H1 (cell line): ENCODE results near the gene UBN1.

Experiments
- ATF3 ChIP-seq: IDR thresholded peaks from 2 replicates; pipeline ENCODE4 v1.6.1; 2011; ENCODE audit warnings: low read depth, mild to moderate bottlenecking, low read length; ENCODE audit not compliant: insufficient read depth
- CREB1 ChIP-seq: IDR thresholded peaks from 2 replicates; pipeline ENCODE4 v1.6.1; 2012; ENCODE audit warnings: inconsistent platforms
- CTCF ChIP-seq, 3 experiments: IDR thresholded peaks; 1 replicate in 2 of 3; 2 replicates in 1 of 3; pipeline versions ENCODE4 v1.5.1 to v1.6.1; 2011; ENCODE audit warnings: low read length in 3 of 3, mild to moderate bottlenecking in 3 of 3, inconsistent platforms in 2 of 3, low read depth in 1 of 3, moderate library complexity in 1 of 3; ENCODE audit not compliant: insufficient read depth in 1 of 3; ENCODE audit errors: control extremely low read depth in 1 of 3
- EP300 ChIP-seq, 2 experiments: IDR thresholded peaks; 1 replicate in 1 of 2; 2 replicates in 1 of 2; pipeline ENCODE4 v1.6.1; 2011 to 2012; ENCODE audit warnings: low read depth in 2 of 2, low read length in 2 of 2, mild to moderate bottlenecking in 2 of 2, borderline replicate concordance in 1 of 2, inconsistent platforms in 1 of 2, moderate library complexity in 1 of 2
- MAX ChIP-seq: IDR thresholded peaks from 2 replicates; pipeline ENCODE4 v1.6.1; 2012; ENCODE audit warnings: inconsistent platforms
- POLR2A ChIP-seq, 2 experiments: IDR thresholded peaks; 1 replicate in 1 of 2; 2 replicates in 1 of 2; pipeline ENCODE4 v1.6.1; 2011; ENCODE audit warnings: low read depth in 2 of 2, low read length in 2 of 2, mild to moderate bottlenecking in 2 of 2; ENCODE audit errors: control extremely low read depth in 1 of 2
- RFX5 ChIP-seq: IDR thresholded peaks from 2 replicates; pipeline ENCODE4 v1.6.1; 2011; ENCODE audit warnings: low read depth, low read length, improper control_type of control experiment, borderline replicate concordance
- TAF7 ChIP-seq: optimal IDR thresholded peaks from 2 replicates; pipeline ENCODE3; 2011; ENCODE audit warnings: low read depth, mild to moderate bottlenecking, inconsistent platforms, low read length, moderate library complexity, borderline replicate concordance
- TEAD4 ChIP-seq: IDR thresholded peaks from 2 replicates; pipeline ENCODE4 v1.6.1; 2012; ENCODE audit warnings: low read depth, low read length, inconsistent platforms, mixed read lengths
- USF2 ChIP-seq: IDR thresholded peaks from 2 replicates; pipeline ENCODE4 v1.6.1; 2011; ENCODE audit warnings: low read length, improper control_type of control experiment

- TF ChIP-seq ATF3 (no peak), POLR2A (IDR thresholded peaks at IDR 0.05; ENCODE audit: control extremely low read depth in 1 of 2, low read depth in 2 of 2, low read length in 2 of 2) (no peak), USF2 (no peak), TAF7 (no peak), CTCF (IDR thresholded peaks at IDR 0.05; ENCODE audit: control extremely low read depth in 1 of 3, insufficient read depth in 1 of 3, low read depth in 1 of 3, low read length in 3 of 3) (no peak), MAX (no peak), CREB1 (no peak), EP300 (IDR thresholded peaks at IDR 0.05; ENCODE audit: borderline replicate concordance in 1 of 2, low read depth in 2 of 2, low read length in 2 of 2) (no peak), TEAD4 (no peak), RFX5 (no peak)
These were observed 16.9 kb upstream of the UBN1 start for GRCh38 chr16:4830408-4830807.
